Fibroblast of the aortic adventitia (primary cell): ENCODE measurements around the gene PAQR8. TPM values are rescaled to one million over a fixed set of nuclear protein-coding genes. Genes with fewer than 3 reads are reported as not detected.

Experiments used
- DNase-seq: peaks from one replicate; pipeline ENCODE4 v3.0.0-alpha.2; 2010; ENCODE audit warnings: low read depth
- H3K4me3 ChIP-seq: 2 replicates; pipeline ENCODE4 v1.5.1; 2011; ENCODE audit warnings: low read depth, mild to moderate bottlenecking, control low read depth, low read length, moderate library complexity
- total RNA-seq: library from RNA; depleted of rRNA; stranded (reverse); fragments of >200 nt; gene quantifications from 2 replicates; pipeline ENCODE4 v1.2.3, GENCODE V29; 2012; ENCODE audit warnings: low replicate concordance
- TF ChIP-seq, protein P1 (sequence below): IDR thresholded peaks from 2 replicates; pipeline ENCODE4 v1.5.1; 2011; ENCODE audit warnings: mild to moderate bottlenecking, low read length, control low read depth, inconsistent platforms; ENCODE audit not compliant: insufficient read depth

PAQR8 gene
- total RNA-seq, 1 donor, result 8.6 TPM

GRCh38 chr6:52403086-52403485 is 41.1 kb downstream of the PAQR8 start:
- no peak overlapping the region for H3K4me3 ChIP-seq
- TF ChIP-seq, protein P1, sequence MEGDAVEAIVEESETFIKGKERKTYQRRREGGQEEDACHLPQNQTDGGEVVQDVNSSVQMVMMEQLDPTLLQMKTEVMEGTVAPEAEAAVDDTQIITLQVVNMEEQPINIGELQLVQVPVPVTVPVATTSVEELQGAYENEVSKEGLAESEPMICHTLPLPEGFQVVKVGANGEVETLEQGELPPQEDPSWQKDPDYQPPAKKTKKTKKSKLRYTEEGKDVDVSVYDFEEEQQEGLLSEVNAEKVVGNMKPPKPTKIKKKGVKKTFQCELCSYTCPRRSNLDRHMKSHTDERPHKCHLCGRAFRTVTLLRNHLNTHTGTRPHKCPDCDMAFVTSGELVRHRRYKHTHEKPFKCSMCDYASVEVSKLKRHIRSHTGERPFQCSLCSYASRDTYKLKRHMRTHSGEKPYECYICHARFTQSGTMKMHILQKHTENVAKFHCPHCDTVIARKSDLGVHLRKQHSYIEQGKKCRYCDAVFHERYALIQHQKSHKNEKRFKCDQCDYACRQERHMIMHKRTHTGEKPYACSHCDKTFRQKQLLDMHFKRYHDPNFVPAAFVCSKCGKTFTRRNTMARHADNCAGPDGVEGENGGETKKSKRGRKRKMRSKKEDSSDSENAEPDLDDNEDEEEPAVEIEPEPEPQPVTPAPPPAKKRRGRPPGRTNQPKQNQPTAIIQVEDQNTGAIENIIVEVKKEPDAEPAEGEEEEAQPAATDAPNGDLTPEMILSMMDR, result no peak
- DNase-seq, result no peak

- DNase-seq, result no peak
- no peak overlapping the region for H3K4me3 ChIP-seq
- TF ChIP-seq, protein P1, result no peak
These were observed 41.7 kb downstream of the PAQR8 start for GRCh38 chr6:52403627-52404026.

GRCh38 chr6:52405243-52405642 is 43.3 kb downstream of the PAQR8 start:
- DNase-seq, result no peak
- TF ChIP-seq, protein P1, result no peak
- no peak overlapping the region for H3K4me3 ChIP-seq

- no peak overlapping the region for H3K4me3 ChIP-seq
- peak; percentile 73 for DNase-seq
- TF ChIP-seq, protein P1, result peak; percentile 60
These were observed 45.5 kb downstream of the PAQR8 start for GRCh38 chr6:52407467-52407866.

DNA sequence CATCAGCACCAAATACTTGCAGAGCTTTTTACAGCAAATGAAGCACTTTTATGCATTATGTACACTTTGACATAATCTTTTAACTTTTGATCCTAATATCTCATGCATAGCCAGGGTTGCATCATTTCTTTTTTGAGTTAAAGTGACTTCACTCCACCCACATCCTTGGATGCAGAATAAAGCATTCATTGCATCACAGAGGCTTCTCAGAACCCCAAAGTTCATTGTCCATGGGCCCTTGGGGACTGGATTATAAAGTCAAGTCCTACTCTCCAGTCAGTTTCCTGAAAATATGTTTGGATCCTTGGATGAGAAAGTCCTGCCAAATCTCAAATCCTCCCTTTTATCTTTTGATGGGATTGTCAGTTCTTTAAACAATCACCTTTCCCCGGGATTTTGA is 47.5 kb downstream of the PAQR8 start:
- TF ChIP-seq, protein P1, result no peak
- peak; percentile 84 for DNase-seq
- H3K4me3 ChIP-seq, result no peak overlapping the region

DNA sequence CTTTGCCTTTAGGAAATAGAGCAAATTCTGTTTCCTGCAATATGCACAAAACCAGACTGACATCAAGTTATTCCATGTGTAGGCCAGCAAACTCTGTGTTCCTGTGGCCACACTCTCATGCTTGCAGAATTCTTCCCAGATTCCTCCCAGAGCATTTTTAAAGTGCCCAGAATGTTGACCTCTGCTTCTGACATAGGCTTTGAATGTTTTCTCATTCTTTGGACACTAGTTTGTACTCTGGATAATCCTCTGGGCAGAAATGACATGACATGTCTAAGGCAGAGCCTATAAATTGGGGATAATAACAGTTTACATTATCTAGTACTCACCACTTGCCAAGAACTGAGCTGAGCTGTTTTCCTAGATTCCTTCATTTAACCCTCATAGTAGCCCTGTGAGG is 49.0 kb downstream of the PAQR8 start:
- H3K4me3 ChIP-seq, result no peak overlapping the region
- DNase-seq, result no peak
- TF ChIP-seq, protein P1, result no peak

DNA sequence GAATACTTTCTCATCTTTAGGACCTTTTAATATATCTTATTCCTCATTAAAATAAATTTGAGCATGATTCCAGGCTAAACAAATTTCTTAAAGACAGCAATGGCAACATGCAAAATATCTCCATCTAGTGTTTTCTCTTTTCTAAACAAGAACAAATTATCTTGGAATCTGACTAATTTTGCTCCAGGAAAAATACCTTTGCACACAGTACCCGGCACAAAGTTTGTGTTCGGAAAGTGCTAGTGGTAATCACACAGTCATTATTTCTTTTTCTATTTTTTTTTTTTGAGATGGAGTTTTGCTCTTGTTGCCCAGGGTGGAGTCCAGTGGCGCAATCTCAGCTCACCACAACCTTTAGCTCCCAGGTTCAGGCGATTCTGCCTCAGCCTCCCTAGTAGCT is 50.0 kb downstream of the PAQR8 start:
- TF ChIP-seq, protein P1, result no peak
- no peak for DNase-seq
- no peak overlapping the region for H3K4me3 ChIP-seq
